ENCODE data around the gene DPM1. TPM values are rescaled to one million over a fixed set of nuclear protein-coding genes. Genes with fewer than 3 reads are reported as not detected.

The DPM1 gene
- total RNA-seq, 1 experiment from 2014 or later = 133 TPM

Other genes with a start within 250 kb of the DPM1 start
- 58.6 and 82.5 TPM in 2 replicates for gene PARD6B, start 227.0 kb downstream of the DPM1 start, total RNA-seq (2014; rRNA removed; shearing (Covaris generic); ENCODE audit: low replicate concordance)
- 84.7 and 97.7 TPM in 2 replicates for gene BCAS4, start 163.5 kb downstream of the DPM1 start, total RNA-seq (2014; rRNA removed; shearing (Covaris generic); ENCODE audit: low replicate concordance)
- gene ADNP, start 27.1 kb downstream of the DPM1 start, total RNA-seq (2014; rRNA removed; shearing (Covaris generic); ENCODE audit: low replicate concordance) = 13.6 and 16.3 TPM in 2 replicates
- 14.2 and 17.2 TPM in 2 replicates for gene MOCS3, start 286 bp upstream of the DPM1 start, total RNA-seq (2014; rRNA removed; shearing (Covaris generic); ENCODE audit: low replicate concordance)
- 4.9 and 5.7 TPM in 2 replicates for gene KCNG1, start 64.6 kb upstream of the DPM1 start, total RNA-seq (2014; rRNA removed; shearing (Covaris generic); ENCODE audit: low replicate concordance)

Measured in Caki2 (cell line).